ENCODE results near the gene PPM1F. TPM values are rescaled to one million over a fixed set of nuclear protein-coding genes. Genes with fewer than 3 reads are reported as not detected.
"Not testable (repeated sequence)": the region's sequence is repeated elsewhere in the genome, so short reads cannot be mapped to it uniquely, and the experiment has no call there.

PPM1F gene
- polyA plus RNA-seq, 5 donors = 37.2 to 61.4 (median 47.4) TPM

DNA sequence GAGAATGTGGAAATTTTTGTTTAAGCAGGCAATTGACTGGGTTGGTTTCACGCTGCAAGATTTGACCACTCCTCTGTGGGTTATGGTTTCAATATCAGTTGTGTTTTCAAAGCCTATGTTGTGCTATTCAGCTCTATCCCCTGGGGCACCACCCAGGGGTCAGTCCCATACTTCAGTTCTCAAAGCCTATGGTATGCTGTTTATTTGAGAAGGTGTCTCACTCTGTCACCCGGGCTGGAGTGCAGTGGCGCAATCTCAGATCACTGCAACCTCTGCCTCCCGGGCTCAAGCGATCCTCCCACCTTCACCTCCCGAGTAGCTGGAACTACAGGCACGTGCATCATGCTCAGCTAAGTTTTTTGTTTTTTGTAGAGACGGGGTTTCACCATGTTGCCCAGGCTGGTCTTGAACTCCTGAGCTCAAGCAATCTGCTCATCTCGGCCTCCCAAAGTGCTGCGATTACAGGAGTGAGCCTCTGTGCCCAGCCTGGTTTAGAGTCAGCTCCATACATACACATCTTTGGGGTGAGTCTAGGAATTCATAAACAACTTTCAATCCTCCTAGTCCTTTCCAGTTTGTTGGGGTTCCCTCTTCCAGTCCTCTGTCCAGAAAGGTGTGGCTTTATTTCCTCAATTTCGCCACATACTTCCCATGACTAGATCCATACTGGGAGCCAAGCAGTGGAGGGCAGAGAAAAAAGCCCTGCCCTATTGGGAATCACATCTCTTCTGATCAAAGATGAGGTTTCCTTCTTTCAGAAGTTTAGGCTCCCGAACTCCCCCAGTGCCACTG, 50.2 kb downstream of the PPM1F start:
- no peak for DNase-seq

DNA sequence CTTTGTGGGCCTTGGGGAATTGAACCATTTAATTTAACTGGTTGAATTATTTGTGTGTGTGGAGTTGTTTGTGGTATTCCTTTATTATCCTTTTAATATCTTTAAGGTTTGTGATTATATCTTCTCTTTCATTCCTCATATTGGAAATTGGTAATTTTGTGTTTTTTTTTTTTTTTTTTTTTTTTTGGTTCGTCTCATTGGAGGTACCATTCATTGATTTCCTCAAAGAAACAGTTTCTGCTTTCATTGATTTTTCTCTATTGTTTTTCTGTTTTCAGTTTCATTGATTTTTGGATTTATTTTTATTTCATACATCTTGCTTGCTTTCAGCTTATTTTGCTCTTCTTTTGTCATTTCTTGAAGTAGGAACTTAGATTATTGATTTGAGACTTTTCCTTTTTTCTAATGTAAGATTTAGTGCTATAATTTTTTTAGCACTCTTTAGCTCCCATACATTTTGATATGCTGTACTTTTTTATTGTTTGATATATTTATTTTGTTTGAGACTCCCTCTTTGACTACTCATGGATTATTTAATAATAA, 54.2 kb downstream of the PPM1F start:
- no peak for DNase-seq

DNA sequence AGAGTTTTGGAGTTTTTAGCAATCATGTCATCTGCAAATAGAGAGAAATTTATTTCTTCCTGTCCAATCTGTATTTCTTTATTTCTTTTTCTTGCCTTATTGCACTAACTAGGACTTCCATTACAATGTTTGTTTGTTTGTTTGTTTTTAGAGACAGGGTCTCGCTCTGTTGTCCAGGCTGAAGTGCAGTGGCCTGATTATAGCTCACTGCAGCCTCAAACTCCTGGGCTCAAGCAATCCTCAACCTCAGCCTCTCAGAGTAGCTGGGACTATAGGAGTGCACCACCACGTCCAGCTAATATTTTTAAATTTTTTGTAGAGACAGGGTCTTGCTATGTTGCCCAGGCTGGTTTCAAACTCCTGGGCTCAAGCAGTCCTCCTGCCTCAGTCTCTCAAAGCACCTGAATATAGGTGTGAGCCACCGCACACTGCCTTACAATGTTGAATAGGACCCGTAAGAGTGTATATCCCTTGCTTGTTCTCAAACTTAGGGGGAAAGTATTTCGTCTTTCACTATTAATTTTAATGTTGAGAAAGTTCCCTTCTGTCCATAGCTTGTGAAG, 55.6 kb downstream of the PPM1F start:
- DNase-seq = no peak

DNA sequence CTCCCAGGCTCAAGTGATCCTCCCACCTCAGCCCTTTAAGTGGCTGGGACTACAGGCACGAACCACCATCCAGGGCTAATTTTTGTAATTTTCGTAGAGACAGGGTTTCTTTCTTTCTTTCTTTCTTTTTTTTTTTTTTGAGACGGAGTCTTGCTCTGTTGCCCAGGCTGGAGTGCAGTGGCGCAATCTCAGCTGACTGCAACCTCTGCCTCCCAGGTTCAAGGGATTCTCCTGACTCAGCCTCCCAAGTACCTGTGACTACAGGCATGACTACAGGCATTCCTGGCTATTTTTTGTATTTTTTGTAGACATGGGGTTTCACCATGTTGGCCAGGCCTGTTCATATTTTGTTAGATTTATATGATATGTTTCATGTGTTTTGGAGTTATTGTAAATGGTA, 56.4 kb downstream of the PPM1F start:
- DNase-seq = not testable (repeated sequence)

DNA sequence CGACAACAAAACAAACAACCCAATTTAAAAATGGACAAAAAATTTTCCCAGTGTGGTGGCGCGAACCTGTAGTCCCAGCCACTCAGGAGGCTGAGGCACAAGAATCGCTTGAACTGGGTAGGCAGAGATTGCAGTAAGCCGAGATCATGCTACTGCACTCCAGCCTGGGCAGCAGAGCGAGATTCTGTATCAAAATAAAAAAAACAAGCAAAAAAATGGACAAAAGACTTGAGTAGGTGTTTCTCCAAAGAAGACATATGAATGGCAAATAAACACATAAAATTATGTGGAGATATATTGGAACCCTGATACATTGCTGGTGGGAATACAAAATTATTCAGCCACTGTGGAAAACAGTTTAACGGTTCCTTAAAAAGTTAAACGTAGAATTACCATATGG, 57.8 kb downstream of the PPM1F start:
- DNase-seq = no peak

DNA sequence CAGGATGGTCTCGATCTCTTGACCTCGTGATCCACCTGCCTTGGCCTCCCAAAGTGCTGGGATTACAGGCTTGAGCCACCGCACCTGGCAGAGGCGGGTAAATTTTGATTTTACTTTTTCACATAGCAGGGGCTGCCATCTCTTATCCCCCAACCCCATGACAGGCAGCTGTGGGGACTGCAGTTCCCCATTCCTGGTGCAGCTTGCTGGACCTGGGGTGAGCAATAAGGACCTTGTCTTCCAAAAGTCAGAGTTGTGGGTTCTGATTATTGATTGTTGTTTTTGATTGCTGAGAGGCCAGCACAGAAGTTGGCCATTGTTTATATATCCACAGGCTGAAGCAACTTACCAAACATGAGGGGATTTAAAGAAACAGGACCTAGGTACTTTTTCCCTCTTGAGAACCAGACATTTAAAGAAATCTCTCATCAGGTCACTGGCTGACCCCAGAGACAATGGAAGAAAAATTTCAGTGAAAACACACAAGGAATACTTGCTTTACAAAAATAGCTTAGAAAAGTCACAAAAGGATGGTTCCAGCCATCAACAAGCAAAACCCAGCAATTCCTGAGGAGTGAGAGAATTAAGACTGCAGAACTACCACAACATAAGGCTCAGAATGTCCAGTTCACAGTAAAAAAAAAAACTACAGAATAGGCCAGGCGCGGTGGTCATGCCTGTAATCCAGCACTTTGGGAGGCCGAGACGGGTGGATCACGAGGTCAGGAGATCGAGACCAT, 63.2 kb downstream of the PPM1F start:
- DNase-seq = no peak

DNA sequence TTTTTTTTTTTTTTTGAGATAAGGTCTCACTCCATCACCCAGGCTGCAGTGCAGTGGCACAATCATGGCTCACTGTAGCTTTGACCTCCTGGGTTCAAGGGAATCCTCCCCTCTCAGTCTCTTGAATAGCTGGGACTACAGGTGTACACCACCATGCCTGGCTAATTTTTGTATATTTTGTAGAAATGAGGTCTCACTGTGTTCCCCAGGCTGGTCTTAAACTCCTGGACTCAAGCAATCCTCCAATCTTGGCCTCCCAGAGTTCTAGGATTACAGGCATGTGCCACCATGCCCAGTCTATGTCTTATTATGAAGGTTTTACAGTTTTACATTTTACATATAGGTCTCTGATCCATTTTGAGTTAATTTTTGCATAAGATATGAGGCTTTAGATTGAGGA, 64.8 kb downstream of the PPM1F start:
- DNase-seq = no peak

DNA sequence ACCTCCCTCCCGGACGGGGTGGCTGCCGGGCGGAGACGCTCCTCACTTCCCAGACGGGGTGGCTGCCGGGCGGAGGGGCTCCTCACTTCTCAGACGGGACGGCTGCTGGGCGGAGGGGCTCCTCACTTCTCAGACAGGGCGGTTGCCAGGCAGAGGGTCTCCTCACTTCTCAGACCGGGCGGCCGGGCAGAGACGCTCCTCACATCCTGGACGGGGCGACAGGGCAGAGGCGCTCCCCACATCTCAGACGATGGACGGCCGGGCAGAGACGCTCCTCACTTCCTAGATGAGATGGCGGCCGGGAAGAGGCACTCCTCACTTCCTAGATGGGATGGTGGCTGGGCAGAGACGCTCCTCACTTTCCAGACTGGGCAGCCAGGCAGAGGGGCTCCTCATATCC, 68.7 kb downstream of the PPM1F start:
- not testable (repeated sequence) for DNase-seq

DNA sequence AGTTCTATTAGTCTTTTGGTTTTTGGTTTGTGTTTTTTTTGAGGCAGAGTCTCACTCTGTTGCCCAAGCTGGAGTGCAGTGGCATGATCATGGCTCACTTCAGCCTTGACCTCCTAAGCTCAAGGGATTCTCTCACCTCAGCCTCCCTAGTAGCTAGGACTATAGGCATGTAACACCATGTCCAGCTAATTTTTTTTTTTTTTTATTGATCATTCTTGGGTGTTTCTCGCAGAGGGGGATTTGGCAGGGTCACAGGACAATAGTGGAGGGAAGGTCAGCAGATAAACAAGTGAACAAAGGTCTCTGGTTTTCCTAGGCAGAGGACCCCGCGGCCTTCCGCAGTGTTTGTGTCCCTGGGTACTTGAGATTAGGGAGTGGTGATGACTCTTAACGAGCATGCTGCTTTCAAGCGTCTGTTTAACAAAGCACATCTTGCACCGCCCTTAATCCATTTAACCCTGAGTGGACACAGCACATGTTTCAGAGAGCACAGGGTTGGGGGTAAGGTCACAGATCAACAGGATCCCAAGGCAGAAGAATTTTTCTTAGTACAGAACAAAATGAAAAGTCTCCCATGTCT, 69.8 kb downstream of the PPM1F start:
- not testable (repeated sequence) for DNase-seq

DNA sequence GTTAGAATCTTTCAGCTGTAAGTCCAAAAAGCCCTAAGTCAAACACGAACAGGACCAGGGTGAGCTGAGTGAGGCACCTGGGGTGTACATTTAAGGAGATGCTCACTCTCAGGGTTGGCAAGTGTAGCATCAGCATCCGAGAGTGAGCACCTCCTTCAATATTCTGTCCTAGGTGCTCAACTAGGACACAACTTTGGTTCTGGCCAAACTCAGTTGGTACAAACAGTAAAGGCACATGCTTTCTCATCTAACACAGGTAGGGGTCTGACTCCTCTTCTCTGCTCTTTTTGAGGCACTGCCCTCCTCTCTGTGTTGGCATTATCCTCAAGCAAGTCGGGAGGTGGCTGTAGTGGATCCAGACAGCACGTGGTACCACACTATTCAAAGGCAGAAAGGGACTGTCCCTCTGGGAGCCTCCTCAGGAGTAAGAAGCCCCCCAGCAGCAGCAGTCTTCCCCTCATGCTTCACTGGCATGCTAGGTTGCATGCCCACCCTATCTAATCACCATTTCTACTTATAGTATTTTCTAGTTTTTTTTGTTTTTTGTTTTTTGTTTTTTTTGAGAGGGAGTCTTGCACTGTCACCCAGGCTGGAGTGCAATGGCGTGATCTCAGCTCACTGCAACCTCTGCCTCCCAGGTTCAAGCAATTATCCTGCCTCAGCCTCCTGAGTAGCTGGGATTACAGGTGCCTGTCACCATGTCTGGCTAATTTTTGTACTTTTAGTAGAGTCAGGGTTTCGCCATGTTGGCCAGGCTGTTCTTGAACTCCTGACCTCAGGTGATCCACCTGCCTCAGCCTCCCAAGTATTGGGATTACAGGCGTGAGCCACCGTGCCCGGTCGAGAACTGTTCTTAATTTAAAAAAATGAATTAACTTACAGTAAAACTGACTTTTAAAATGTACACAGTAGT, 70.6 kb downstream of the PPM1F start:
- DNase-seq = no peak

DNA sequence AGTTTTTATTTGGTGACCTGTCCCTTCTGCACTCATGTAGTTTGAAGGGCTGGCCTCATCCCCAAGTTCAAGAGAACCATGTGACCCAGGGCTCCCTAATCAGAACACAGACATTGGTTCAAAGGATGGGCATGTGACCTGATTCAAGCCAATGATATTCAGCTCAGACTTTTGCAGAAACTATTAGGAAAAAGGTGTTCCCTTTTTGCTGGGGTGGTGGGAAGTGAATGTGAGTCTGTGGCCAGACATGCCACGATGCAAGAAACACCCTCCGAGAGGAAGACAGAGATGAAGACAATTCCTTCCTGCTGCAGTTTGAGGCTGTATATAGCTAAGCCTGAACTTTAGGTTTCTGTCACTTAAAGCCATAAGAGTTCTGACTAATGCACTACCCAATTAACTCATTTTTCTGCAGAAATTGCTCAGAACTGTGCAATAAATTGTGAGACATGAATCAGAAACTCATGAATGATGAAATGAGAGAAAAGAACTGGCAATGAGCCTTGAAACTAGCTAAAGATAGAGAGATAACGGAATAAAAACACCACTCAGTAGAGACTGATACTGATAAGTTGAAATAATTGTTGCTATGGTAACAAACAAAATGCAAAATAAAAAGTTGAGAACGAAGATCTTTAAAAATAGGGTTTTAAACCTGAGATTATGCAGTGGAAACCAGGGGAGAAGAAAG, 76.0 kb downstream of the PPM1F start:
- DNase-seq = no peak

DNA sequence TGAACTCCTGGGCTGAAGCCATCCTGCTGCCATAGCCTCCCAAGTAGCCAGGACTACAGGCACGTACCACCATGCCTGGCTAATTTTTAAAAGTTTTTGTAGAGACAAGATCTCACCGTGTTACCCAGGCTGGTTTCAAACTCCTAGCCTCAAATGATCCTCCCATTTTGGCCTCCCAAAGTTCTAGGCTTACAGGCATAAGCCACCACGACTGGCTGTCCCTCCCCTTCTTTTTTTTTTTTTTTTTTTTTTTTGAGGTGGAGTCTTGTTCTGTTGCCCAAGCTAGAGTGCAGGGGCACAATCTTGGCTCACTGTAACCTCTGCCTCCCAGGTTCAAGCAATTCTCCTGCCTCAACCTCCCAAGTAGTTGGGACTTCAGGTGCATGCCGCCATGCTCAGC, 77.7 kb downstream of the PPM1F start:
- DNase-seq = not testable (repeated sequence)

DNA sequence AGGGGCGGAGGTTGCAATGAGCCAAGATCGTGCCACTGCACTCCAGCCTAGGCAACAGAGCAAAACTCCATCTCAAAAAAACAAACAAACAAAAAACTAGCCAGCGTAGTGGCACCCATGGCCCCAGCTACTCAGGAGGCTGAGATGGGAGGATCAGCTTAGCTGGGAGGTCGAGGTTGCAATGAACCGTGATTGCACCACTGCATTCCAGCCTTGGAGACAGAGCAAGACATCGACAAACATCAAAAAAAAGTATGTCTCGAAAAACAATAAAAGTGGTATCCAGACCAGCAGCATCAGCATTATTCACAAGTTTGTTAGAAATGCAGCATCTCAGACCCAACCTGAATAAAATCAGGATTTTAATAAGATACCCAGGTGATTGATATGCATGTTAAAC, 79.0 kb downstream of the PPM1F start:
- no peak for DNase-seq

DNA sequence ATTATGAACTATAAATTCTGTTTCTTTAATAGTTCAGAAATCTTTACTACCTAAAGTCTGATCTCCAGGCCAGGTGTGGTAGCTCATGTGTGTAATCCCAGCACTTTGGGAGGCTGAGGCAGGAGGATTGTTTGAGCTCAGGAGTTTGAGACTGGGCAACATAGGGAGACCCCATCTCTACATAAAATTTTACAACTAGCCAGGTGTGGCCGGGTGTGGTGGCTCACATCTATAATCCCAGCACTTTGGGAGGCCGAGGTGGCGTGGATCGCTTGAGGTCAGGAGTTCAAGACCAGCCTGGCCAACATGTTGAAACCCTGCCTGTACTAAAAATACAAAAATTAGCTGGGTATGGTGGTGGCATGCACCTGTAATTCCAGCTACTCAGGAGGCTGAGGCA, 79.9 kb downstream of the PPM1F start:
- not testable (repeated sequence) for DNase-seq

Other genes with a start within 250 kb of the PPM1F start
- gene YPEL1, start 217.1 kb downstream of the PPM1F start, polyA plus RNA-seq (ENCODE audit: insufficient read depth in 1 of 5, insufficient read length in 5 of 5, low replicate concordance in 1 of 5) = 10 to 100 TPM; 15.2 to 20.1 (median 19.4) TPM
- 100 to 1,000 TPM in 3 of 5 donors, 10 to 100 TPM in 2; 86.8 to 113 (median 105) TPM for gene MAPK1, start 85.2 kb downstream of the PPM1F start, polyA plus RNA-seq (ENCODE audit: insufficient read depth in 1 of 5, insufficient read length in 5 of 5, low replicate concordance in 1 of 5)
- gene TOP3B, start 29.9 kb upstream of the PPM1F start, polyA plus RNA-seq (ENCODE audit: insufficient read depth in 1 of 5, insufficient read length in 5 of 5, low replicate concordance in 1 of 5) = 10 to 100 TPM; 26.5 to 32.3 (median 28.4) TPM